SK-N-SH (cell line): ENCODE data around the gene AXIN1. TPM values are rescaled to one million over a fixed set of nuclear protein-coding genes. Genes with fewer than 3 reads are reported as not detected.

Experiments used
- CTCF ChIA-PET: fragments of 300-600, 350-600 bp; formaldehyde crosslinking; extraction: SDS; loops from one replicate; lab custom pipeline; 2021; lab: Yijun Ruan, JAX
- POLR2A ChIA-PET: fragments of 350-600 bp; sonication (Branson Sonifier 250); formaldehyde crosslinking; extraction: SDS; loops from one replicate; lab custom pipeline; 2020; ENCODE audit warnings: antibody characterized with exemption, inconsistent platforms; lab: Yijun Ruan, JAX
- DNase-seq: peaks from one replicate; pipeline ENCODE4 v3.0.0; 2012
- H2AFZ ChIP-seq: fragments of 200-600 bp; sonication (generic); 2 replicates; pipeline ENCODE4 v1.8.1; 2016; ENCODE audit warnings: antibody characterized with exemption, mild to moderate bottlenecking, low read depth
- H3F3A ChIP-seq: fragments of 200-600 bp; sonication (generic); replicated peaks from 2 replicates; pipeline ENCODE3; 2016; ENCODE audit warnings: antibody characterized with exemption, mild to moderate bottlenecking; ENCODE audit not compliant: insufficient read depth
- H3K27ac ChIP-seq, 2 experiments: fragments of 200-500 bp in 1 of 2; fragments of 200-600 bp in 1 of 2; sonication (Bioruptor generic) in 1 of 2; sonication (generic), shearing (Covaris generic) in 1 of 2; 2 replicates each; pipeline versions ENCODE4 v1.5.1 to v1.6.1; 2014 to 2016; ENCODE audit warnings: low read depth in 2 of 2, inconsistent platforms in 1 of 2, low read length in 1 of 2, mild to moderate bottlenecking in 1 of 2, mixed read lengths in 1 of 2
- H3K27me3 ChIP-seq: fragments of 200-600 bp; sonication (generic), shearing (Covaris generic); 2 replicates; pipeline ENCODE4 v1.6.1; 2016; ENCODE audit warnings: mixed run types; ENCODE audit not compliant: insufficient read depth
- H3K36me3 ChIP-seq, 2 experiments: fragments of 200-500 bp in 1 of 2; fragments of 200-600 bp in 1 of 2; sonication (Bioruptor generic) in 1 of 2; sonication (generic) in 1 of 2; replicated peaks in 1 of 2; 2 replicates each; pipeline versions ENCODE3 to v1.5.1; 2014 to 2016; ENCODE audit warnings: low read length in 1 of 2, mild to moderate bottlenecking in 1 of 2; ENCODE audit not compliant: insufficient read depth in 2 of 2, control insufficient read depth in 1 of 2
- H3K4me1 ChIP-seq, 2 experiments: fragments of 200-500 bp in 1 of 2; fragments of 200-600 bp in 1 of 2; sonication (Bioruptor generic) in 1 of 2; sonication (generic), shearing (Covaris generic) in 1 of 2; 2 replicates each; pipeline versions ENCODE4 v1.5.1 to v1.6.1; 2014 to 2016; ENCODE audit warnings: low read depth in 1 of 2, low read length in 1 of 2, mixed run types in 1 of 2; ENCODE audit not compliant: insufficient read depth in 2 of 2, control insufficient read depth in 1 of 2
- H3K4me2 ChIP-seq: fragments of 200-600 bp; sonication (generic), shearing (Covaris generic); 2 replicates; pipeline ENCODE4 v1.6.1; 2017; ENCODE audit warnings: mixed run types
- H3K4me3 ChIP-seq, 2 experiments: fragments of 200-500 bp in 1 of 2; fragments of 200-600 bp in 1 of 2; sonication (Bioruptor generic) in 1 of 2; sonication (generic), shearing (Covaris generic) in 1 of 2; 2 replicates each; pipeline versions ENCODE4 v1.5.1 to v1.8.1; 2014 to 2016; ENCODE audit warnings: low read depth in 2 of 2, inconsistent platforms in 1 of 2, low read length in 1 of 2, mild to moderate bottlenecking in 1 of 2, mixed read lengths in 1 of 2, moderate library complexity in 1 of 2
- H3K79me2 ChIP-seq: fragments of 200-600 bp; sonication (generic); 2 replicates; pipeline ENCODE4 v1.8.1; 2017; ENCODE audit warnings: mild to moderate bottlenecking; ENCODE audit not compliant: insufficient read depth
- H3K9ac ChIP-seq: fragments of 200-600 bp; sonication (generic); 2 replicates; pipeline ENCODE4 v1.6.1; 2017; ENCODE audit warnings: mixed run types
- H3K9me2 ChIP-seq: fragments of 200-600 bp; sonication (generic); 2 replicates; pipeline ENCODE4 v1.6.1; 2017; ENCODE audit warnings: mixed run types
- H3K9me3 ChIP-seq: fragments of 200-600 bp; sonication (generic); 2 replicates; pipeline ENCODE4 v1.6.1; 2017; ENCODE audit warnings: mixed run types, mild to moderate bottlenecking, moderate library complexity
- H4K20me1 ChIP-seq: fragments of 200-600 bp; sonication (generic); 2 replicates; pipeline ENCODE4 v1.6.1; 2017; ENCODE audit warnings: mild to moderate bottlenecking, mixed run types; ENCODE audit not compliant: insufficient read depth
- CHD2 ChIP-seq: fragments of 150-350 bp; IDR thresholded peaks from 2 replicates; pipeline ENCODE4 v1.6.1; 2018; ENCODE audit warnings: low read length; ENCODE audit not compliant: partially characterized antibody
- ELF1 ChIP-seq: IDR thresholded peaks from 2 replicates; pipeline ENCODE4 v1.4.0; 2012
- FOSL2 ChIP-seq: IDR thresholded peaks from 2 replicates; pipeline ENCODE4 v1.4.0; 2012; ENCODE audit warnings: low read depth, mild to moderate bottlenecking, moderate library complexity, borderline replicate concordance
- GABPA ChIP-seq: IDR thresholded peaks from 2 replicates; pipeline ENCODE4 v1.4.0; 2012; ENCODE audit warnings: low read depth, mild to moderate bottlenecking
- JUND ChIP-seq: IDR thresholded peaks from 2 replicates; pipeline ENCODE4 v1.4.0; 2012
- MAX ChIP-seq: IDR thresholded peaks from 2 replicates; pipeline ENCODE4 v1.4.0; 2012; ENCODE audit warnings: low read depth
- MXI1 ChIP-seq: IDR thresholded peaks from 2 replicates; pipeline ENCODE4 v1.6.1; 2012; ENCODE audit warnings: mild to moderate bottlenecking, low read depth, low read length, improper control_type of control experiment
- NFIC ChIP-seq: IDR thresholded peaks from 2 replicates; pipeline ENCODE4 v1.4.0; 2012; ENCODE audit warnings: borderline replicate concordance
- NRF1 ChIP-seq: IDR thresholded peaks from 2 replicates; pipeline ENCODE4 v1.6.1; 2012; ENCODE audit warnings: low read depth, mild to moderate bottlenecking, low read length
- POLR2AphosphoS5 ChIP-seq: IDR thresholded peaks from 2 replicates; pipeline ENCODE4 v1.6.1; 2012; ENCODE audit warnings: low read depth, low read length
- RAD21 ChIP-seq: IDR thresholded peaks from 2 replicates; pipeline ENCODE4 v1.6.1; 2012; ENCODE audit warnings: mild to moderate bottlenecking, low read length
- RCOR1 ChIP-seq: fragments of 150-350 bp; IDR thresholded peaks from 2 replicates; pipeline ENCODE4 v1.6.1; 2017; ENCODE audit warnings: antibody characterized with exemption, low read length
- SIN3A ChIP-seq: IDR thresholded peaks from 2 replicates; pipeline ENCODE4 v1.6.1; 2012; ENCODE audit warnings: low read depth, mild to moderate bottlenecking, low read length, moderate library complexity, borderline replicate concordance
- TCF12 ChIP-seq: IDR thresholded peaks from 2 replicates; pipeline ENCODE4 v1.4.0; 2012
- USF2 ChIP-seq: fragments of 150-350 bp; IDR thresholded peaks from 2 replicates; pipeline ENCODE4 v1.6.1; 2017; ENCODE audit warnings: antibody characterized with exemption, low read length, low read depth, borderline replicate concordance
- YY1 ChIP-seq: IDR thresholded peaks from 2 replicates; pipeline ENCODE4 v1.4.0; 2012; ENCODE audit warnings: low read depth, mild to moderate bottlenecking
- WGBS: methylation state at CpG from one replicate; pipeline ENCODE4 v1.1.6; 2017; ENCODE audit warnings: low lambda C conversion rate; 5-methylcytosine and 5-hydroxymethylcytosine counted together
- polyA plus RNA-seq, 3 experiments: library from polyadenylated mRNA; depleted of rRNA; stranded (reverse); fragments of >200 nt; gene quantifications; 2 replicates each; pipeline ENCODE4 v1.2.3, GENCODE V29; 2012
- TF ChIP-seq, protein P1 (sequence below): IDR thresholded peaks from 2 replicates; pipeline ENCODE4 v1.4.0; 2012; ENCODE audit warnings: low read depth, borderline replicate concordance
- TF ChIP-seq, protein P2 (sequence below): fragments of 200-600 bp; sonication (generic); IDR thresholded peaks from 2 replicates; pipeline ENCODE4 v1.6.1; 2017; ENCODE audit warnings: antibody characterized with exemption, mild to moderate bottlenecking, moderate library complexity
- TF ChIP-seq, protein P3 (sequence below): IDR thresholded peaks from 2 replicates; pipeline ENCODE4 v1.4.0; 2012; ENCODE audit warnings: low read depth, borderline replicate concordance
- TF ChIP-seq, protein P4 (sequence below): IDR thresholded peaks from 2 replicates; pipeline ENCODE4 v1.6.1; 2012; ENCODE audit warnings: mild to moderate bottlenecking, low read depth, low read length, moderate library complexity
- TF ChIP-seq, protein P5 (sequence below): IDR thresholded peaks from 2 replicates; pipeline ENCODE4; 2012

Gene AXIN1
- polyA plus RNA-seq, 1 of the 3 experiments (the other 2 are of a cell fraction) = 19.9 TPM

DNA sequence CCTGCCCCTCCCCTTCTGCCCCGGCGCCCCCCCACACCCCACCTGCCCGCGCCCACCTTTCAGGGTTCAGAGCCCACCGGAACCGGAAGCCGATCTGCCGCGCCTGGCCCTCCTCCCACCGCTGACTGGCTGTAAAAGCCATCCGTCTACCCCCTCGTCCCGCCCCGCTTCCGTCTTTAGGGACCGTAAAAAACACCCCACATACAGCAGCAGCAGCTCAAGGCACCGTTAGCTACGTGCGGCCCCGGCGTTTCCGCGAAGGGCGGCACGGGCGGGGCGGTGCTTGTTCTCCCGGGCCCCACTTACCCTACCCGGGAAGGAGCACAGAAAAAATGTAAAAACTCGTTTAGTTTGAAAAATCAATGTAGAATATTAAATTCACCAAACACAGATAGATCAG lies 17.9 kb upstream of the AXIN1 start, which contains the start of gene MRPL28 (continued):
- peak; percentile 88; the same call in 1 of the 2 replicates for TF ChIP-seq POLR2AphosphoS5
- TF ChIP-seq RAD21 = no peak
- peak; percentile 59; the same call in 1 of the 2 replicates for TF ChIP-seq MAX
- TF ChIP-seq, protein P1, sequence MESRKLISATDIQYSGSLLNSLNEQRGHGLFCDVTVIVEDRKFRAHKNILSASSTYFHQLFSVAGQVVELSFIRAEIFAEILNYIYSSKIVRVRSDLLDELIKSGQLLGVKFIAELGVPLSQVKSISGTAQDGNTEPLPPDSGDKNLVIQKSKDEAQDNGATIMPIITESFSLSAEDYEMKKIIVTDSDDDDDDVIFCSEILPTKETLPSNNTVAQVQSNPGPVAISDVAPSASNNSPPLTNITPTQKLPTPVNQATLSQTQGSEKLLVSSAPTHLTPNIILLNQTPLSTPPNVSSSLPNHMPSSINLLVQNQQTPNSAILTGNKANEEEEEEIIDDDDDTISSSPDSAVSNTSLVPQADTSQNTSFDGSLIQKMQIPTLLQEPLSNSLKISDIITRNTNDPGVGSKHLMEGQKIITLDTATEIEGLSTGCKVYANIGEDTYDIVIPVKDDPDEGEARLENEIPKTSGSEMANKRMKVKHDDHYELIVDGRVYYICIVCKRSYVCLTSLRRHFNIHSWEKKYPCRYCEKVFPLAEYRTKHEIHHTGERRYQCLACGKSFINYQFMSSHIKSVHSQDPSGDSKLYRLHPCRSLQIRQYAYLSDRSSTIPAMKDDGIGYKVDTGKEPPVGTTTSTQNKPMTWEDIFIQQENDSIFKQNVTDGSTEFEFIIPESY = peak; percentile 52; the same call in 1 of the 2 replicates
- peak; percentile 92 for TF ChIP-seq CHD2
- TF ChIP-seq GABPA = peak; percentile 91
- peak; percentile 40; the same call in 1 of the 2 replicates for TF ChIP-seq MXI1
- TF ChIP-seq JUND = no peak

DNA sequence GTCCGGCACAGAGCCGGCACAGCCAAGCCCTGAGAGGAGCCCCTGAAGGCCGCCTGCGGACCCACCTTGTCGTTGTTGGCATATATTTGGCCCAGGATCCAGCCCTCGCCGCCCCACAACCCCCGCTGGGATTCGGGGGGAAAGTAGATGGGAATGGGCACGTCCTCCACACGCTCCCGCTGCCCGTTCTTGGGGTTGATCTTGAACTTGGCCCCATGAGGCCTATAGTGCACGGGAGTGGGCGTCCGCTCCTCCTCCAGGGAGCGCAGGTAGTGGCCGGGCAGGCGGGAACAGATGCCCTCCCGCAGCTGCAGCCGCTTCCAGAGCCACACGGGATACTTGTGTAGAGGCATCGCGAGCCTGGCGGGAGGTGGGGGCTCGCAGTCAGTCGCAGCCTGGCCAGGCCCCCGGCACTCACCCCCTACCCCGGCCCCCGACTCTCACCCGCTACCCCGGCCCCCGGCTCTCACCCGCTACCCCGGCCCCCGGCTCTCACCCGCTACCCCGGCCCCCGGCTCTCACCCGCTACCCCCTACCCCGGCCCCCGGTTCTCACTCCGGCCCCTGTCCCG lies 17.4 kb upstream of the AXIN1 start:
- no peaks in the 10 kb centered on the region for H3K9me2 ChIP-seq
- H4K20me1 ChIP-seq = no peaks in the 10 kb centered on the region
- peaks cover 2 to 52% of the 10 kb centered on the region in 2 experiments for H3K36me3 ChIP-seq
- H3K4me3 ChIP-seq = peak overlapping the region; percentile 50 to 60
- no peak overlapping the region; a peak in 1 of 4 replicates for H3K27ac ChIP-seq
- H3K4me2 ChIP-seq = peak overlapping the region; percentile 89
- WGBS = 22% methylated on average over 29 of the region's 44 CpGs
- no peaks in the 10 kb centered on the region for H3K27me3 ChIP-seq
- TF ChIP-seq USF2 (no peak), YY1 (no peak), FOSL2 (no peak), RCOR1 (no peak), MXI1 (no peak; the same call in 1 of the 2 replicates), JUND (no peak), NFIC (no peak), GABPA (no peak), ELF1 (no peak), SIN3A (no peak), NRF1 (no peak), TCF12 (no peak)
- TF ChIP-seq, protein P2, sequence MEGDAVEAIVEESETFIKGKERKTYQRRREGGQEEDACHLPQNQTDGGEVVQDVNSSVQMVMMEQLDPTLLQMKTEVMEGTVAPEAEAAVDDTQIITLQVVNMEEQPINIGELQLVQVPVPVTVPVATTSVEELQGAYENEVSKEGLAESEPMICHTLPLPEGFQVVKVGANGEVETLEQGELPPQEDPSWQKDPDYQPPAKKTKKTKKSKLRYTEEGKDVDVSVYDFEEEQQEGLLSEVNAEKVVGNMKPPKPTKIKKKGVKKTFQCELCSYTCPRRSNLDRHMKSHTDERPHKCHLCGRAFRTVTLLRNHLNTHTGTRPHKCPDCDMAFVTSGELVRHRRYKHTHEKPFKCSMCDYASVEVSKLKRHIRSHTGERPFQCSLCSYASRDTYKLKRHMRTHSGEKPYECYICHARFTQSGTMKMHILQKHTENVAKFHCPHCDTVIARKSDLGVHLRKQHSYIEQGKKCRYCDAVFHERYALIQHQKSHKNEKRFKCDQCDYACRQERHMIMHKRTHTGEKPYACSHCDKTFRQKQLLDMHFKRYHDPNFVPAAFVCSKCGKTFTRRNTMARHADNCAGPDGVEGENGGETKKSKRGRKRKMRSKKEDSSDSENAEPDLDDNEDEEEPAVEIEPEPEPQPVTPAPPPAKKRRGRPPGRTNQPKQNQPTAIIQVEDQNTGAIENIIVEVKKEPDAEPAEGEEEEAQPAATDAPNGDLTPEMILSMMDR = no peak
- TF ChIP-seq, protein P3, sequence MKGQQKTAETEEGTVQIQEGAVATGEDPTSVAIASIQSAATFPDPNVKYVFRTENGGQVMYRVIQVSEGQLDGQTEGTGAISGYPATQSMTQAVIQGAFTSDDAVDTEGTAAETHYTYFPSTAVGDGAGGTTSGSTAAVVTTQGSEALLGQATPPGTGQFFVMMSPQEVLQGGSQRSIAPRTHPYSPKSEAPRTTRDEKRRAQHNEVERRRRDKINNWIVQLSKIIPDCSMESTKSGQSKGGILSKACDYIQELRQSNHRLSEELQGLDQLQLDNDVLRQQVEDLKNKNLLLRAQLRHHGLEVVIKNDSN = no peak
- TF ChIP-seq, protein P4, sequence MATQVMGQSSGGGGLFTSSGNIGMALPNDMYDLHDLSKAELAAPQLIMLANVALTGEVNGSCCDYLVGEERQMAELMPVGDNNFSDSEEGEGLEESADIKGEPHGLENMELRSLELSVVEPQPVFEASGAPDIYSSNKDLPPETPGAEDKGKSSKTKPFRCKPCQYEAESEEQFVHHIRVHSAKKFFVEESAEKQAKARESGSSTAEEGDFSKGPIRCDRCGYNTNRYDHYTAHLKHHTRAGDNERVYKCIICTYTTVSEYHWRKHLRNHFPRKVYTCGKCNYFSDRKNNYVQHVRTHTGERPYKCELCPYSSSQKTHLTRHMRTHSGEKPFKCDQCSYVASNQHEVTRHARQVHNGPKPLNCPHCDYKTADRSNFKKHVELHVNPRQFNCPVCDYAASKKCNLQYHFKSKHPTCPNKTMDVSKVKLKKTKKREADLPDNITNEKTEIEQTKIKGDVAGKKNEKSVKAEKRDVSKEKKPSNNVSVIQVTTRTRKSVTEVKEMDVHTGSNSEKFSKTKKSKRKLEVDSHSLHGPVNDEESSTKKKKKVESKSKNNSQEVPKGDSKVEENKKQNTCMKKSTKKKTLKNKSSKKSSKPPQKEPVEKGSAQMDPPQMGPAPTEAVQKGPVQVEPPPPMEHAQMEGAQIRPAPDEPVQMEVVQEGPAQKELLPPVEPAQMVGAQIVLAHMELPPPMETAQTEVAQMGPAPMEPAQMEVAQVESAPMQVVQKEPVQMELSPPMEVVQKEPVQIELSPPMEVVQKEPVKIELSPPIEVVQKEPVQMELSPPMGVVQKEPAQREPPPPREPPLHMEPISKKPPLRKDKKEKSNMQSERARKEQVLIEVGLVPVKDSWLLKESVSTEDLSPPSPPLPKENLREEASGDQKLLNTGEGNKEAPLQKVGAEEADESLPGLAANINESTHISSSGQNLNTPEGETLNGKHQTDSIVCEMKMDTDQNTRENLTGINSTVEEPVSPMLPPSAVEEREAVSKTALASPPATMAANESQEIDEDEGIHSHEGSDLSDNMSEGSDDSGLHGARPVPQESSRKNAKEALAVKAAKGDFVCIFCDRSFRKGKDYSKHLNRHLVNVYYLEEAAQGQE = no peak
- TF ChIP-seq, protein P5, sequence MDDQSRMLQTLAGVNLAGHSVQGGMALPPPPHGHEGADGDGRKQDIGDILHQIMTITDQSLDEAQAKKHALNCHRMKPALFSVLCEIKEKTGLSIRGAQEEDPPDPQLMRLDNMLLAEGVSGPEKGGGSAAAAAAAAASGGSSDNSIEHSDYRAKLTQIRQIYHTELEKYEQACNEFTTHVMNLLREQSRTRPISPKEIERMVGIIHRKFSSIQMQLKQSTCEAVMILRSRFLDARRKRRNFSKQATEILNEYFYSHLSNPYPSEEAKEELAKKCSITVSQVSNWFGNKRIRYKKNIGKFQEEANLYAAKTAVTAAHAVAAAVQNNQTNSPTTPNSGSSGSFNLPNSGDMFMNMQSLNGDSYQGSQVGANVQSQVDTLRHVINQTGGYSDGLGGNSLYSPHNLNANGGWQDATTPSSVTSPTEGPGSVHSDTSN = no peak
- no peak overlapping the region for H3K9ac ChIP-seq
- no peaks in the 10 kb centered on the region; the same call in 1 of the 2 replicates for H3K79me2 ChIP-seq
- H2AFZ ChIP-seq = no peak overlapping the region
- H3K4me1 ChIP-seq = peaks cover 8 to 20% of the 10 kb centered on the region in 2 experiments; a peak in 2 of 4 replicates
- peak; percentile 76 for DNase-seq
- no peaks in the 10 kb centered on the region for H3K9me3 ChIP-seq
- POLR2A ChIA-PET = interaction anchor here (1.6 kb wide), 1 partner anchor 12 kb away, joined by 4 read pairs; the partner anchor contains the start of gene PGAP6
- H3F3A ChIP-seq = peaks cover 12% of the 10 kb centered on the region
- CTCF ChIA-PET = interaction anchor here (0.7 to 1.9 kb wide), 6 partner anchors 8 to 273 kb away, joined by 3 to 16 read pairs (median 4); no protein-coding TSS in a partner anchor
